Ovary (tissue), 3 donors: ENCODE results near the gene PNN.

ENCODE experiments used
- POLR2A ChIP-seq: fragments of 450-650 bp; IDR thresholded peaks from one replicate; pipeline ENCODE4 v1.6.1; 2017; ENCODE audit warnings: antibody characterized with exemption, mild to moderate bottlenecking, moderate library complexity
- TF ChIP-seq, protein P1 (sequence below), 3 donors: fragments of 450-650 bp in 2 of 3; fragments of 200-600 bp in 1 of 3; IDR thresholded peaks; one replicate each; pipeline versions ENCODE4 v1.5.1 to v1.8.0; 2016 to 2022; ENCODE audit warnings: antibody characterized with exemption in 3 of 3, mild to moderate bottlenecking in 1 of 3
- donor health status: DM: no; HTN: no; CAD: no.

DNA sequence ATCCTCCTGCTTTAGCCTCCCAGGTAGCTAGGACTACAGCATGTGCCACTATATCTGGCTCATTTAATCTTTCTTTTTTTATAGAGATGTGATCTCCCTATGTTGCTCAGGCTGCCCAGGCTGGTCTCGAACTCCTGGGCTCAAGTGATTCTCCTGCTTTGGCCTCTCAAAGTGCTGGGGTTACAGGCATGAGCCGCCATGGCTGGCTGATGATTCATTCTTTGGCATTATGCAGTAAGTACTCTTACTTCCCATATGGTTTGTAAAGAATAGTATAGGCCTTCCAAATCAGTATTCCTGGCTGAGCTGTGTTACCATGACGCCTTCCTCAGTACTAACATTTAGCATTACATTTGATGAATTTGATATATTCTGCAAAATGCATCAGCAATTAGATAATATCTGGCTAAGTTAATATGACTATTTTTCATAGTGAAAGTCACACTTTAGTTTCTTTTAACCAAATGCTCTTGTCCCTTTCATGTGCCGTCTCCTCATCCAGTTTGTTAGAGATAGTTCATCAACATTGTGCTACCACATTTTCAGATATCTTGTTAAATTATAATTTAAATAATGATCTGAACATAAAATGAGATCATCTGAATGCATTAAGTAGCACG, 55.5 kb downstream of the PNN start:
- no peak for TF ChIP-seq POLR2A
- TF ChIP-seq, protein P1, sequence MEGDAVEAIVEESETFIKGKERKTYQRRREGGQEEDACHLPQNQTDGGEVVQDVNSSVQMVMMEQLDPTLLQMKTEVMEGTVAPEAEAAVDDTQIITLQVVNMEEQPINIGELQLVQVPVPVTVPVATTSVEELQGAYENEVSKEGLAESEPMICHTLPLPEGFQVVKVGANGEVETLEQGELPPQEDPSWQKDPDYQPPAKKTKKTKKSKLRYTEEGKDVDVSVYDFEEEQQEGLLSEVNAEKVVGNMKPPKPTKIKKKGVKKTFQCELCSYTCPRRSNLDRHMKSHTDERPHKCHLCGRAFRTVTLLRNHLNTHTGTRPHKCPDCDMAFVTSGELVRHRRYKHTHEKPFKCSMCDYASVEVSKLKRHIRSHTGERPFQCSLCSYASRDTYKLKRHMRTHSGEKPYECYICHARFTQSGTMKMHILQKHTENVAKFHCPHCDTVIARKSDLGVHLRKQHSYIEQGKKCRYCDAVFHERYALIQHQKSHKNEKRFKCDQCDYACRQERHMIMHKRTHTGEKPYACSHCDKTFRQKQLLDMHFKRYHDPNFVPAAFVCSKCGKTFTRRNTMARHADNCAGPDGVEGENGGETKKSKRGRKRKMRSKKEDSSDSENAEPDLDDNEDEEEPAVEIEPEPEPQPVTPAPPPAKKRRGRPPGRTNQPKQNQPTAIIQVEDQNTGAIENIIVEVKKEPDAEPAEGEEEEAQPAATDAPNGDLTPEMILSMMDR (IDR thresholded peaks at IDR 0.05), result no peak
